A549 (cell line): ENCODE results near the gene AFAP1. TPM values are rescaled to one million over a fixed set of nuclear protein-coding genes. Genes with fewer than 3 reads are reported as not detected.

ENCODE experiments used
- ATAC-seq, 2 experiments: fragments of 200-7000 bp in 1 of 2; fragments of >200 bp in 1 of 2; cut with Nextera tagmentation in 1 of 2; cut with Tn5 transposase in 1 of 2; 3 replicates each; pipeline versions ENCODE4 v1.8.0 to v1.9.1; 2018 to 2020; ENCODE audit warnings: mild to moderate bottlenecking in 1 of 2, moderate library complexity in 1 of 2
- CTCF ChIA-PET: fragments of 300-600 bp; sonication (Branson Sonifier 250); formaldehyde crosslinking; extraction: SDS; loops from one replicate; lab custom pipeline; 2021; ENCODE audit warnings: antibody characterized with exemption, inconsistent platforms; lab: Yijun Ruan, JAX
- POLR2A ChIA-PET: fragments of 350-600 bp; formaldehyde crosslinking; extraction: SDS; loops from one replicate; lab custom pipeline; 2021; ENCODE audit warnings: antibody characterized with exemption, inconsistent platforms; lab: Yijun Ruan, JAX
- DNase-seq, 2 experiments: peaks; one replicate each; pipeline versions ENCODE4 v3.0.0 to v3.0.0-alpha.2; 2011 to 2016; ENCODE audit warnings: low read depth in 1 of 2, low spot score in 1 of 2
- FAIRE-seq: peaks from 2 replicates; lab custom pipeline; 2011; peaks lifted over from hg19 to GRCh38; lab: Jason Lieb, UNC
- H3K27ac ChIP-seq, 2 experiments: fragments of >200 bp; sonication (Bioruptor Twin); formaldehyde crosslinking; 3 replicates each; pipeline ENCODE4 v1.5.1; 2016 to 2017
- H3K4me1 ChIP-seq: fragments of >200 bp; sonication (Bioruptor Twin); formaldehyde crosslinking; 3 replicates; pipeline ENCODE4 v1.6.1; 2016
- H3K4me2 ChIP-seq: fragments of >200 bp; sonication (Bioruptor Twin); formaldehyde crosslinking; 3 replicates; pipeline ENCODE4 v1.6.1; 2016
- H3K4me3 ChIP-seq: fragments of >200 bp; sonication (Bioruptor Twin); formaldehyde crosslinking; 3 replicates; pipeline ENCODE4 v1.5.1; 2016
- H3K9me3 ChIP-seq: fragments of >200 bp; sonication (Bioruptor Twin); formaldehyde crosslinking; 3 replicates; pipeline ENCODE4 v1.6.1; 2016
- BHLHE40 ChIP-seq: IDR thresholded peaks from 2 replicates; pipeline ENCODE4 v1.6.1; 2012; ENCODE audit warnings: low read depth, low read length, inconsistent platforms
- CBX8 ChIP-seq: fragments of 200-600 bp; sonication (generic); IDR thresholded peaks from 2 replicates; pipeline ENCODE4 v1.6.1; 2016
- CEBPB ChIP-seq, 2 experiments: fragments of >200 bp in 1 of 2; sonication (Bioruptor Twin) in 1 of 2; formaldehyde crosslinking in 1 of 2; IDR thresholded peaks; 2 replicates each; pipeline ENCODE4 v1.6.1; 2012 to 2016
- CHD2 ChIP-seq: fragments of 150-350 bp; IDR thresholded peaks from 2 replicates; pipeline ENCODE4 v1.6.1; 2014; ENCODE audit warnings: low read length; ENCODE audit not compliant: partially characterized antibody
- ELK1 ChIP-seq: fragments of 150-350 bp; IDR thresholded peaks from 2 replicates; pipeline ENCODE4 v1.6.1; 2014; ENCODE audit warnings: low read depth, mild to moderate bottlenecking, low read length
- ESRRA ChIP-seq: fragments of 150-350 bp; IDR thresholded peaks from 2 replicates; pipeline ENCODE4 v1.6.1; 2014; ENCODE audit warnings: mild to moderate bottlenecking, low read length, borderline replicate concordance
- FOSB ChIP-seq: fragments of 250-450 bp; sonication (Bioruptor Pico); IDR thresholded peaks from 2 replicates; pipeline ENCODE4 v1.5.0; 2020; ENCODE audit warnings: mild to moderate bottlenecking, moderate library complexity
- FOSL2 ChIP-seq, 2 experiments: fragments of 450-650 bp in 1 of 2; fragments of >200 bp in 1 of 2; sonication (Bioruptor Twin) in 1 of 2; formaldehyde crosslinking; IDR thresholded peaks; 2 replicates each; pipeline versions ENCODE4 v1.5.0 to v1.6.1; 2016 to 2020; ENCODE audit warnings: mild to moderate bottlenecking in 1 of 2, moderate library complexity in 1 of 2
- HDAC2 ChIP-seq: fragments of 200-600 bp; sonication (generic); IDR thresholded peaks from 2 replicates; pipeline ENCODE4 v1.6.1; 2016
- HMGXB4 ChIP-seq: fragments of 250-450 bp; sonication (Bioruptor Pico); IDR thresholded peaks from 2 replicates; pipeline ENCODE4 v1.5.0; 2021; ENCODE audit warnings: mild to moderate bottlenecking, moderate library complexity, borderline replicate concordance
- HOXB5 ChIP-seq: fragments of 250-450 bp; sonication (Bioruptor Pico); IDR thresholded peaks from 2 replicates; pipeline ENCODE4 v1.5.0; 2020; ENCODE audit warnings: mild to moderate bottlenecking, moderate library complexity
- JUN ChIP-seq, 2 experiments: fragments of >200 bp; sonication (Bioruptor Twin); formaldehyde crosslinking; IDR thresholded peaks; 2 replicates in 1 of 2; 3 replicates in 1 of 2; pipeline ENCODE4 v1.6.1; 2016 to 2017
- JUNB ChIP-seq: fragments of >200 bp; sonication (Bioruptor Twin); formaldehyde crosslinking; IDR thresholded peaks from 2 replicates; pipeline ENCODE4 v1.6.1; 2016
- KDM5A ChIP-seq: fragments of 200-600 bp; sonication (generic); IDR thresholded peaks from 2 replicates; pipeline ENCODE4 v1.6.1; 2016; ENCODE audit warnings: antibody characterized with exemption, mild to moderate bottlenecking
- MAZ ChIP-seq: fragments of 150-350 bp; IDR thresholded peaks from 2 replicates; pipeline ENCODE4 v1.6.1; 2014; ENCODE audit warnings: antibody characterized with exemption, low read depth, low read length, borderline replicate concordance
- MYC ChIP-seq: IDR thresholded peaks from 2 replicates; pipeline ENCODE4 v1.6.1; 2012; ENCODE audit warnings: mild to moderate bottlenecking, inconsistent platforms, low read length, improper control_type of control experiment, borderline replicate concordance
- NPAS2 ChIP-seq: fragments of 250-450 bp; sonication (Bioruptor Pico); IDR thresholded peaks from 2 replicates; pipeline ENCODE4 v1.8.0; 2022; ENCODE audit warnings: mild to moderate bottlenecking, moderate library complexity, borderline replicate concordance
- POLR2A ChIP-seq: IDR thresholded peaks from 2 replicates; pipeline ENCODE4 v1.6.1; 2012; ENCODE audit warnings: mild to moderate bottlenecking, low read length
- POLR2AphosphoS2 ChIP-seq: conservative IDR thresholded peaks from 2 replicates; pipeline ENCODE4 v1.6.1; 2012; ENCODE audit warnings: low read length, improper control_type of control experiment, inconsistent platforms
- RCOR1 ChIP-seq: fragments of 150-350 bp; IDR thresholded peaks from 2 replicates; pipeline ENCODE4 v1.6.1; 2014; ENCODE audit warnings: antibody characterized with exemption, low read length, low read depth
- RNF2 ChIP-seq: fragments of 200-600 bp; sonication (generic); IDR thresholded peaks from 2 replicates; pipeline ENCODE4 v1.6.1; 2016; ENCODE audit warnings: low read depth, mild to moderate bottlenecking, antibody characterized with exemption, moderate library complexity, borderline replicate concordance
- SMC3 ChIP-seq: fragments of >200 bp; sonication (Bioruptor Twin); formaldehyde crosslinking; IDR thresholded peaks from 3 replicates; pipeline ENCODE4 v1.6.1; 2018; ENCODE audit warnings: inconsistent platforms
- TFCP2L1 ChIP-seq: fragments of 250-450 bp; sonication (Bioruptor Pico); IDR thresholded peaks from 2 replicates; pipeline ENCODE4 v1.5.0; 2021; ENCODE audit warnings: mild to moderate bottlenecking
- TP53 ChIP-seq: fragments of 250-450 bp; sonication (Bioruptor Pico); IDR thresholded peaks from 2 replicates; pipeline ENCODE4 v1.5.0; 2021; ENCODE audit warnings: mild to moderate bottlenecking, moderate library complexity
- ZC3H11A ChIP-seq: fragments of 450-650 bp; IDR thresholded peaks from 2 replicates; pipeline ENCODE4 v1.6.1; 2014; ENCODE audit warnings: antibody characterized with exemption, mild to moderate bottlenecking
- ZFP36 ChIP-seq: fragments of 450-650 bp; IDR thresholded peaks from 2 replicates; pipeline ENCODE4 v1.6.1; 2014; ENCODE audit warnings: borderline replicate concordance; ENCODE audit not compliant: partially characterized antibody
- ZNF302 ChIP-seq: fragments of 250-450 bp; sonication (Bioruptor Pico); IDR thresholded peaks from 2 replicates; pipeline ENCODE4 v1.9.0; 2021; ENCODE audit warnings: inconsistent platforms, mild to moderate bottlenecking, moderate library complexity
- WGBS: methylation state at CpG from one replicate; pipeline ENCODE4 v1.1.6; 2017; ENCODE audit errors: missing lambda C conversion rate; 5-methylcytosine and 5-hydroxymethylcytosine counted together
- polyA plus RNA-seq, 4 experiments: library from polyadenylated mRNA; depleted of rRNA in 3 of 4; stranded (reverse); fragments of >200 nt; fragmentation: RNase III in 1 of 4; extraction: RNeasy Plus Mini Kit Qiagen cat#74134 plus additional on column Dnase treatment in 1 of 4; gene quantifications; 2 replicates in 3 of 4; 3 replicates in 1 of 4; pipeline ENCODE4 v1.2.3, GENCODE V29; 2011 to 2017
- TF ChIP-seq, protein P1 (sequence below): fragments of >200 bp; sonication (Bioruptor Twin); formaldehyde crosslinking; IDR thresholded peaks from 3 replicates; pipeline ENCODE4 v1.6.1; 2016
- TF ChIP-seq, protein P2 (sequence below): fragments of >200 bp; sonication (Bioruptor Twin); formaldehyde crosslinking; IDR thresholded peaks from 2 replicates; pipeline ENCODE4 v1.6.1; 2016
- TF ChIP-seq, protein P3 (sequence below): IDR thresholded peaks from 2 replicates; pipeline ENCODE4 v1.6.1; 2012; ENCODE audit warnings: low read depth, borderline replicate concordance

Gene AFAP1
- polyA plus RNA-seq, 2 of the 4 experiments (the other 2 are of a cell fraction) = 25.4 to 29.6 TPM

DNA sequence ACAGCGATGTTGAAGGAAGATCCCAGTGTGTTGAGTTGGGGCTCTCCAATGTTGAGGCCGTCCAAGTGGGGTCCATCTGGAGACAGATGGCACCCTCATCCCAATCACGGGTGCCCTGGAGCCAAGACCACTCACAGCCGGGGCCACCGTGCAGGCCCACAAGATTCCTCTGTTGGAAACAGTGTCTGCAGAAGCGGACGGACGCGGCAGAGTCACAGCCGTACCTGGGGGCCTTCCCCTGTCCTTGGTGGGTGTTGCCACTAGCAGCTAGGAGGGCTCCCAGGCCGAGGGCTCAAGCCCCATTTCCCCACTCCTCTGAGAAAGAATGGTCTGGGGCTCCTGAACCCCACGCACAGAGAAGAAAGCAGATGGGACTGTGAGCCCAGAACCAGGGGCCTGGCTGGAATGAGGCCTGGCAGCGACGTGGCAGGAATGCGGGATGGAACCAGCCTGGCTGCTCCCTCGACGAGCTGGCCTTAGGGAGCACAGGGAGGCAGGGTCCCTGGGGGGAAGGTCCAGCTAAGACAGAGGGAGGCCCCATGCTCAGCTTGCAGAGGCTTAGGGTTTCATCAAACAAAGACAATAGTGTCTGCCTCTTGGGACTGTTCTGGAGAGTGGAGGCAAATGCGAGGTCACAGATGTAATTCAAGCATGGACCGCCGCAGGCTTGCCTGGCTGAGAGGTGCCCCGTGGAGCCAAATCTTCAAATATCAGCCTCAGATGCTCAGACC is 228.9 kb downstream of the AFAP1 start:
- no peak for TF ChIP-seq RNF2
- TF ChIP-seq CHD2 = no peak
- TF ChIP-seq BHLHE40 = no peak
- TF ChIP-seq CBX8 = no peak
- no peak for TF ChIP-seq HMGXB4 (CRISPR knock-in tag)
- TF ChIP-seq NPAS2 (CRISPR knock-in tag) = no peak
- TF ChIP-seq, protein P1, sequence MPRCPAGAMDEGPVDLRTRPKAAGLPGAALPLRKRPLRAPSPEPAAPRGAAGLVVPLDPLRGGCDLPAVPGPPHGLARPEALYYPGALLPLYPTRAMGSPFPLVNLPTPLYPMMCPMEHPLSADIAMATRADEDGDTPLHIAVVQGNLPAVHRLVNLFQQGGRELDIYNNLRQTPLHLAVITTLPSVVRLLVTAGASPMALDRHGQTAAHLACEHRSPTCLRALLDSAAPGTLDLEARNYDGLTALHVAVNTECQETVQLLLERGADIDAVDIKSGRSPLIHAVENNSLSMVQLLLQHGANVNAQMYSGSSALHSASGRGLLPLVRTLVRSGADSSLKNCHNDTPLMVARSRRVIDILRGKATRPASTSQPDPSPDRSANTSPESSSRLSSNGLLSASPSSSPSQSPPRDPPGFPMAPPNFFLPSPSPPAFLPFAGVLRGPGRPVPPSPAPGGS = no peak
- no peak for TF ChIP-seq POLR2A
- TF ChIP-seq ELK1 = no peak
- no peak for TF ChIP-seq KDM5A
- Histone ChIP-seq H3K4me2 (no peak overlapping the region), H3K4me1 (no peaks in the 10 kb centered on the region), H3K9me3 (no peaks in the 10 kb centered on the region), H3K27ac (no peak overlapping the region), H3K4me3 (no peak overlapping the region)
- no peak for ATAC-seq
- no peak for FAIRE-seq
- DNase-seq = no peak
- 83% methylated on average over 13 of the region's 21 CpGs for WGBS
- POLR2A ChIA-PET = no interaction called here
- CTCF ChIA-PET = no interaction called here

DNA sequence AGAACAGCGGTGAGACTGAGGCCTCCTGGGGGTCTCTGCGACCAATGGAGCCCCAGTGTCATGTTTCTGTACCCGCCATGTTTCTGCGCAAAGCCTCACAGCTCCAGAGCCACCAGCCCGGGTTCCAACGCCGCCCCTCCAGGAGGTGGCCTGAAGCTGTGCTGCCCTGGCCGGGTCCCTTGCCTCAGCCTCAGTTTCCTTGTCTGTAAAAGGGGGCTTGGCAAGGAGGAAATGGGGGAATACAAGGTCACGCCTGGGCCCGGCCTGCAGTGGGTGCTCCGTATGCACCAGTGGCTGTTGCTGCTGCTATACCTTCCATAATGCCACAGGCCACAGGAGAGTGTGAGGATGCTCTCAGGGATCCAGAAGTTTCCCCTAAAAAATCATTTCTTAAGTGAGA is 229.5 kb downstream of the AFAP1 start:
- Histone ChIP-seq H3K27ac (no peak overlapping the region), H3K4me2 (no peak overlapping the region), H3K4me1 (no peaks in the 10 kb centered on the region), H3K4me3 (no peak overlapping the region), H3K9me3 (no peaks in the 10 kb centered on the region)
- 72% methylated on average over 7 of the region's 11 CpGs for WGBS
- POLR2A ChIA-PET = no interaction called here
- CTCF ChIA-PET = interaction anchor here (1.0 kb wide), 1 partner anchor 10 kb away, joined by 7 read pairs; no protein-coding TSS in a partner anchor
- no peak for ATAC-seq
- TF ChIP-seq HOXB5 (CRISPR knock-in tag) (no peak), ZFP36 (no peak), CHD2 (no peak), CEBPB (IDR thresholded peaks at IDR 0.05) (no peak), MYC (no peak), BHLHE40 (no peak), ESRRA (no peak), FOSL2 (IDR thresholded peaks at IDR 0.05) (no peak), FOSL2 (CRISPR knock-in tag; IDR thresholded peaks at IDR 0.05) (no peak), MAZ (no peak), SMC3 (no peak), TP53 (CRISPR knock-in tag) (no peak)
- no peak for FAIRE-seq
- no peak for DNase-seq

- no peak overlapping the region for H3K4me2 ChIP-seq
- no peak overlapping the region for H3K4me3 ChIP-seq
- TF ChIP-seq MAZ = no peak
- no peak for TF ChIP-seq POLR2AphosphoS2
- TF ChIP-seq RCOR1 = no peak
- no peak for TF ChIP-seq JUN (IDR thresholded peaks at IDR 0.05)
- no peak for TF ChIP-seq MYC
- TF ChIP-seq JUNB = no peak
- TF ChIP-seq, protein P2, sequence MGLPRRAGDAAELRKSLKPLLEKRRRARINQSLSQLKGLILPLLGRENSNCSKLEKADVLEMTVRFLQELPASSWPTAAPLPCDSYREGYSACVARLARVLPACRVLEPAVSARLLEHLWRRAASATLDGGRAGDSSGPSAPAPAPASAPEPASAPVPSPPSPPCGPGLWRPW = no peak
- TF ChIP-seq ZNF302 (CRISPR knock-in tag) = no peak
- TF ChIP-seq HDAC2 = no peak
- TF ChIP-seq TFCP2L1 (CRISPR knock-in tag) = no peak
- TF ChIP-seq, protein P3, sequence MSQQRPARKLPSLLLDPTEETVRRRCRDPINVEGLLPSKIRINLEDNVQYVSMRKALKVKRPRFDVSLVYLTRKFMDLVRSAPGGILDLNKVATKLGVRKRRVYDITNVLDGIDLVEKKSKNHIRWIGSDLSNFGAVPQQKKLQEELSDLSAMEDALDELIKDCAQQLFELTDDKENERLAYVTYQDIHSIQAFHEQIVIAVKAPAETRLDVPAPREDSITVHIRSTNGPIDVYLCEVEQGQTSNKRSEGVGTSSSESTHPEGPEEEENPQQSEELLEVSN = no peak
- TF ChIP-seq FOSB (CRISPR knock-in tag) = no peak
- TF ChIP-seq ZC3H11A = no peak
- 70% methylated on average over 2 of the region's 6 CpGs for WGBS
- no peak for DNase-seq
- ATAC-seq = no peak
- no peak overlapping the region for H3K27ac ChIP-seq
- no peaks in the 10 kb centered on the region for H3K4me1 ChIP-seq
- no peak for FAIRE-seq
- POLR2A ChIA-PET = no interaction called here
- no peaks in the 10 kb centered on the region for H3K9me3 ChIP-seq
- CTCF ChIA-PET = interaction anchor here (1.0 kb wide), 1 partner anchor 10 kb away, joined by 7 read pairs; no protein-coding TSS in a partner anchor
Measured at GRCh38 chr4:7709431-7709830, 230.2 kb downstream of the AFAP1 start.
